ENCODE measurements around the gene DTD1.

The DTD1 gene

GRCh38 chr20:18721551-18722115, 133.8 kb downstream of the DTD1 start:
- TF ChIP-seq MAX (IDR thresholded peaks at IDR 0.05; ENCODE audit: low read depth, low read length) (no peak), MYC (IDR thresholded peaks at IDR 0.05; ENCODE audit: low read depth, low read length) (no peak), CTCF (IDR thresholded peaks at IDR 0.05; ENCODE audit: low read depth, low read length) (no peak), POLR2A (IDR thresholded peaks at IDR 0.05; ENCODE audit: extremely low read depth, insufficient read length) (no peak)
- H3K4me3 ChIP-seq (ENCODE audit: low read depth, low read length) = no peak overlapping the region
- DNase-seq (ENCODE audit: low read depth) = no peak

GRCh38 chr20:18722371-18722770, 134.5 kb downstream of the DTD1 start:
- DNase-seq (ENCODE audit: low read depth) = no peak
- TF ChIP-seq CTCF (IDR thresholded peaks at IDR 0.05; ENCODE audit: low read depth, low read length) (no peak), MYC (IDR thresholded peaks at IDR 0.05; ENCODE audit: low read depth, low read length) (no peak), POLR2A (IDR thresholded peaks at IDR 0.05; ENCODE audit: extremely low read depth, insufficient read length) (no peak), MAX (IDR thresholded peaks at IDR 0.05; ENCODE audit: low read depth, low read length) (no peak)
- H3K4me3 ChIP-seq (ENCODE audit: low read depth, low read length) = no peak overlapping the region

- no peak for TF ChIP-seq MAX (IDR thresholded peaks at IDR 0.05; ENCODE audit: low read depth, low read length)
- no peak for TF ChIP-seq CTCF (IDR thresholded peaks at IDR 0.05; ENCODE audit: low read depth, low read length)
- no peak for TF ChIP-seq MYC (IDR thresholded peaks at IDR 0.05; ENCODE audit: low read depth, low read length)
- no peak for TF ChIP-seq POLR2A (IDR thresholded peaks at IDR 0.05; ENCODE audit: extremely low read depth, insufficient read length)
- DNase-seq (ENCODE audit: low read depth) = no peak
- no peak overlapping the region for H3K4me3 ChIP-seq (ENCODE audit: low read depth, low read length)
These were observed 136.2 kb downstream of the DTD1 start for GRCh38 chr20:18724077-18724476.

GRCh38 chr20:18724788-18725464, 137.1 kb downstream of the DTD1 start:
- TF ChIP-seq MAX (IDR thresholded peaks at IDR 0.05; ENCODE audit: low read depth, low read length) (no peak), CTCF (IDR thresholded peaks at IDR 0.05; ENCODE audit: low read depth, low read length) (no peak), MYC (IDR thresholded peaks at IDR 0.05; ENCODE audit: low read depth, low read length) (no peak), POLR2A (IDR thresholded peaks at IDR 0.05; ENCODE audit: extremely low read depth, insufficient read length) (no peak)
- DNase-seq (ENCODE audit: low read depth) = no peak
- H3K4me3 ChIP-seq (ENCODE audit: low read depth, low read length) = no peak overlapping the region

- TF ChIP-seq MYC (IDR thresholded peaks at IDR 0.05; ENCODE audit: low read depth, low read length) (no peak), MAX (IDR thresholded peaks at IDR 0.05; ENCODE audit: low read depth, low read length) (no peak), CTCF (IDR thresholded peaks at IDR 0.05; ENCODE audit: low read depth, low read length) (no peak), POLR2A (IDR thresholded peaks at IDR 0.05; ENCODE audit: extremely low read depth, insufficient read length) (no peak)
- no peak overlapping the region for H3K4me3 ChIP-seq (ENCODE audit: low read depth, low read length)
- no peak for DNase-seq (ENCODE audit: low read depth)
These were observed 139.2 kb downstream of the DTD1 start for GRCh38 chr20:18727032-18727508.
